HEK293T (cell line): Measurements from ENCODE around the gene WIPF3.
A peak's percentile ranks its signal among the peaks of the same experiment; 100 is the strongest.

Source experiments
- BHLHE40 ChIP-seq: fragments of 450-650 bp; IDR thresholded peaks from 2 replicates; pipeline ENCODE4 v1.6.1; 2016; ENCODE audit warnings: mild to moderate bottlenecking, moderate library complexity, borderline replicate concordance
- CTBP1 ChIP-seq: fragments of 450-650 bp; IDR thresholded peaks from 2 replicates; pipeline ENCODE4 v1.6.1; 2016; ENCODE audit warnings: borderline replicate concordance
- FOXM1 ChIP-seq: fragments of 450-650 bp; IDR thresholded peaks from 2 replicates; pipeline ENCODE4 v1.6.1; 2017; ENCODE audit warnings: mild to moderate bottlenecking, borderline replicate concordance
- SUZ12 ChIP-seq: fragments of 450-650 bp; IDR thresholded peaks from 2 replicates; pipeline ENCODE4 v1.6.1; 2016; ENCODE audit warnings: mild to moderate bottlenecking

DNA sequence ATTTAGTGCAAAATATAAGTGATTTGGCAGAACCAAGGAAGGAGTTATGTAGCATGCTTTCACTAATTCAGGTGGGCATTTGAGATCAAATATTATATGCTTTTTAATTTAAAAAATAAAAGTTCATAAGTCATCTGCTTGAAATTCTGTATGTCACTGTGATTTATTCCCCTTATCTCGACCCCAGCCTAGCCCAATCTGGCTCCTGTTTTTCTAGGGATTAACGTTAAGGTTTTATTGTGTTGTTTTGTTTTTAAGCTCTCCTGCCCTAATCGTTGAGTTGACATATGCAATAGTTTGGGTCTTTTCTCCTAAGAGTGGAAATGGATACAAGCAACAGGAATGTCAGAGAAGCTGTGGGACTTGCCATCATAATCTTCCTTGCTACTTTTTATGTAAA, 42.6 kb downstream of the WIPF3 start:
- TF ChIP-seq CTBP1 (peak; percentile 79; the same call in 1 of the 2 replicates), SUZ12 (no peak), FOXM1 (no peak), BHLHE40 (no peak)
